ENCODE results near the gene PRICKLE4.
A peak's percentile ranks its signal among the peaks of the same experiment; 100 is the strongest.
"Not testable (repeated sequence)": the region's sequence is repeated elsewhere in the genome, so short reads cannot be mapped to it uniquely, and the experiment has no call there.

Gene PRICKLE4

GRCh38 chr6:41746107-41746506, 34.5 kb upstream of the PRICKLE4 start:
- DNase-seq = no peak

- DNase-seq = no peak
Observed at GRCh38 chr6:41747256-41748101, 33.1 kb upstream of the PRICKLE4 start, which contains the start of gene PGC. TSS of gene PGC (minus strand) at chr6:41747397. CDS start at chr6:41747334, 63 bp downstream.

- no peak for DNase-seq
Observed at GRCh38 chr6:41748102-41748477, 32.5 kb upstream of the PRICKLE4 start.

GRCh38 chr6:41748542-41748941, 32.0 kb upstream of the PRICKLE4 start:
- DNase-seq = no peak

GRCh38 chr6:41750374-41750773, 30.2 kb upstream of the PRICKLE4 start:
- DNase-seq = no peak

- no peak for DNase-seq
Observed at GRCh38 chr6:41755895-41756294, 24.7 kb upstream of the PRICKLE4 start.

GRCh38 chr6:41756354-41756753, 24.2 kb upstream of the PRICKLE4 start:
- DNase-seq = no peak

GRCh38 chr6:41757271-41757670, 23.3 kb upstream of the PRICKLE4 start:
- DNase-seq = no peak

- no peak for DNase-seq
Observed at GRCh38 chr6:41757931-41758640, 22.5 kb upstream of the PRICKLE4 start.

- no peak for DNase-seq
Observed at GRCh38 chr6:41758641-41759035, 21.9 kb upstream of the PRICKLE4 start.

- DNase-seq = no peak
Observed at GRCh38 chr6:41759106-41759904, 21.3 kb upstream of the PRICKLE4 start.

GRCh38 chr6:41759905-41760579, 20.5 kb upstream of the PRICKLE4 start:
- DNase-seq = no peak

GRCh38 chr6:41763470-41763869, 17.1 kb upstream of the PRICKLE4 start:
- no peak for DNase-seq

GRCh38 chr6:41766043-41766664, 14.4 kb upstream of the PRICKLE4 start:
- not testable (repeated sequence) for DNase-seq

GRCh38 chr6:41767112-41767833, 13.3 kb upstream of the PRICKLE4 start:
- DNase-seq = peak; percentile 87

- DNase-seq = peak; percentile 49
Observed at GRCh38 chr6:41768545-41769308, 11.9 kb upstream of the PRICKLE4 start.

- DNase-seq = no peak
Observed at GRCh38 chr6:41769376-41769775, 11.2 kb upstream of the PRICKLE4 start.

GRCh38 chr6:41770381-41771057, 10.1 kb upstream of the PRICKLE4 start:
- DNase-seq = no peak

GRCh38 chr6:41771058-41771983, 9.3 kb upstream of the PRICKLE4 start:
- no peak for DNase-seq
